ES-I3 (cell line): Measurements from ENCODE around the gene ANKS1B.

Experiments used
- H3K36me3 ChIP-seq: 2 replicates; pipeline ENCODE4 v1.6.1; 2013; ENCODE audit warnings: mild to moderate bottlenecking, low read length, control low read depth, moderate library complexity; ENCODE audit not compliant: insufficient read depth
- H3K4me1 ChIP-seq: 2 replicates; pipeline ENCODE4 v1.6.1; 2013; ENCODE audit warnings: mild to moderate bottlenecking, control low read depth, low read length; ENCODE audit not compliant: insufficient read depth
- H3K9ac ChIP-seq: 2 replicates; pipeline ENCODE4 v1.6.1; 2013; ENCODE audit warnings: low read depth, mild to moderate bottlenecking, low read length, moderate library complexity
- H3K9me3 ChIP-seq: 2 replicates; pipeline ENCODE4 v1.6.1; 2013; ENCODE audit warnings: mild to moderate bottlenecking, low read length, moderate library complexity; ENCODE audit not compliant: control insufficient read depth, insufficient read depth

ANKS1B gene

GRCh38 chr12:98945864-98946263 is 1038.9 kb downstream of the ANKS1B start:
- Histone ChIP-seq H3K9ac (no peak overlapping the region), H3K4me1 (no peaks in the 10 kb centered on the region), H3K36me3 (no peaks in the 10 kb centered on the region), H3K9me3 (no peaks in the 10 kb centered on the region)

DNA sequence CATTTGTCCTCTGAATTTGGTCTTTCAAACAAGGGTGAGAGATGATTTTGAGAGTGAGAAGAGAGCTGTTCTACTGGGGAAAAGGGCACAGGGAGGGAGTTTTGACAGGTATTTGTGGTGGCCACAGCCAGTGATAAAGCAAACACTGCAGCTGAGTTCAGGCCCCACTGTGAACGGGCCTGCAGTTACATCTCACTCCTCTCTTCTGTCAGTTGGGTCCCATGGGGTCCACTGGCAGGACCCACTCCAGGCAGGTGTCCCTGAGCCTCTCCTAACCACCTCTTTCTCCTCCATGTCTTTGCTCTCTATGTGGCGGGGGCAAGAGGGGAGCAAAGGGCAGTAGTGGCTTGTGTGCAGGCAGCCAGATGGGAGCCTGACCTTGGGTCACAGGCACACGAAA is 1044.8 kb downstream of the ANKS1B start:
- Histone ChIP-seq H3K9me3 (no peaks in the 10 kb centered on the region), H3K9ac (no peak overlapping the region), H3K4me1 (no peaks in the 10 kb centered on the region; the same call in 1 of the 2 replicates), H3K36me3 (no peaks in the 10 kb centered on the region)

DNA sequence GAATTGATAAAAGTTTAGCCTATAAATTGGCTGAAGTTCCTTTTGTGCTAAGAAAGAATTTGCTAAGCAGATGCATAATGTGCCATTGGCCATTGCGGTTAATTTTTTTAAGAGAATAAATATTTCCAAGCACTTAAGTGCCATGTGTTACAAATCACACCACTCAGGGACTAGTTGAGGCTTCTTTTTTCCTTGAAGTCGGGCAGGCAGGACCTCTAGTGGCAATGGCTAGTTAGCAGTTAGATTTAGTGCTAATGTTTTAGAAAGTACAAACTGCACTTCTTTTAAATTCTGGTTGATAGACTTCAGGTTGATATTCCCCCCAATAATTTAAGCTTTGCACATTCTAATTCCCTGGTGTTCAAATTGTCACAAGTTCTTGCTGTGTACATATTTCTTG is 1045.4 kb downstream of the ANKS1B start:
- no peaks in the 10 kb centered on the region for H3K36me3 ChIP-seq
- no peaks in the 10 kb centered on the region for H3K9me3 ChIP-seq
- no peaks in the 10 kb centered on the region; the same call in 1 of the 2 replicates for H3K4me1 ChIP-seq
- H3K9ac ChIP-seq = no peak overlapping the region

DNA sequence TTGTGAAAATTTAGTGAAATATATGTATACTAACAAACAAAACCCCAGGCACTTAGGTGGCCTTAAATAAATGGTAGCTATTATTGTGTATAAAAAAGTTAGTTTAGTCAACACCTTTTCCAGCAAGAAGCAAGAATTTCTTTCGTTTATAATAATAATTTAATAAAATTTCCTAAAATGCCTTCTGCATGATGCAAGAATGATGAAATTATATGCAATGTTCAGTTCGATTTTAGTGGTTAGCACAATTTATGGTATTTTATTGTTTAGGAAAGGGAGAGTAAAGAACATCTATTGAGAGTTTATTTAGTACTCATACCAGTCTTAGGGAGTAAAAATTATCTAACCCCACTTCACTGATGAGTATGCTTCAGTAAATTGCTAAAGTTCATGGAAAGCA is 1048.9 kb downstream of the ANKS1B start:
- no peaks in the 10 kb centered on the region; the same call in 1 of the 2 replicates for H3K4me1 ChIP-seq
- H3K9ac ChIP-seq = no peak overlapping the region
- H3K36me3 ChIP-seq = no peaks in the 10 kb centered on the region
- no peaks in the 10 kb centered on the region for H3K9me3 ChIP-seq

DNA sequence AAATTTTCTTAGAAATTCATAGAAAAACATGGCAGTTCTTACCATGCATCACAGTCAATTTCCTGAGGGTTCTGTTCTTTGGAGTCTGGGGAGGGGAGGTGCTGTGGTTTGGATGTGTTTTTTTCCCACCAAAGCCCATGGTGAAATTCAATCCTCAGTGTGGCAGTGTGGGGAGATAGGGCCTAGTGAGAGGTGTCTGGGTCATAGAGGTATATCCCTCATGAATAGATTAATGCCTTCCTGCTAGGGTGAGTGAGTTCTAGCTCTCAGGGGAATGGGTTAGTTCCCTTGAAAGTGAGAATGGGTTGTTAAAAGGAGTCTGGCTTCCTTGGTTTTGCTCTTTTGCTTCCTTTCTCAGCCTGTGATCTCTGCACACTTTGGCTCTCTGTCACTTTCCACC is 1061.9 kb downstream of the ANKS1B start:
- no peaks in the 10 kb centered on the region for H3K4me1 ChIP-seq
- no peak overlapping the region for H3K9ac ChIP-seq
- H3K36me3 ChIP-seq = no peaks in the 10 kb centered on the region
- H3K9me3 ChIP-seq = no peaks in the 10 kb centered on the region

DNA sequence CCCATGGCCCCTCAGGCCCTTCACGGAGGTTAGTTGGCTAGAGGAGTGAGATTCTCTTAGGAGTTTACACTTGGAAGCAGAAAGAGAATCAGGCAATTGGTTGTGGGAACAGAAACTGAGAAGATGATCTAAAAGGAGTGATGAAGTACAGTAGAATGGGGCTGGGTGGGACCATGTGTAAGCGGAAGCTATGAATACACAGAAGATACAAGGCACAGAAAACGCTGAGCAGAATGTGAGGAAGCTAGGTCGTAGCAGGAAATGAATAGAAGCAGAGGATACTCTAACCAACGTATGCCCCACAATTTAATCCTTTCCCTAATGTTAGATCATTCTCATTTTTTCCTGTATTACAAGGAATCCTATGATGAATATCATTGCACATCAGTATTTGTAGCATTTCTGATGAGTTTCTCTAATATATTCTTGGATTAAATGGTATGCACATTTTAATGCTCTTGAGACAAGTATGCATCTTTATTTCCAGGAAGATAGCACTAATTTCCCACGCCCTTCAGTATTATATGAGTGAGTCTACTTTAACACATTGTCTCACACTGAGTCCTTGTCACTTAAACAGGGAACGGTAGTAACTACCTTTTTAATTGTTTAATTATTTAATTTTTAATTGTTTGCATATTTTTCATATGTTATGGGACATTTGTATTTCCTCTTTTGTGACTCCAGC is 1066.4 kb downstream of the ANKS1B start:
- Histone ChIP-seq H3K9ac (no peak overlapping the region), H3K9me3 (no peaks in the 10 kb centered on the region), H3K36me3 (no peaks in the 10 kb centered on the region), H3K4me1 (no peaks in the 10 kb centered on the region)

DNA sequence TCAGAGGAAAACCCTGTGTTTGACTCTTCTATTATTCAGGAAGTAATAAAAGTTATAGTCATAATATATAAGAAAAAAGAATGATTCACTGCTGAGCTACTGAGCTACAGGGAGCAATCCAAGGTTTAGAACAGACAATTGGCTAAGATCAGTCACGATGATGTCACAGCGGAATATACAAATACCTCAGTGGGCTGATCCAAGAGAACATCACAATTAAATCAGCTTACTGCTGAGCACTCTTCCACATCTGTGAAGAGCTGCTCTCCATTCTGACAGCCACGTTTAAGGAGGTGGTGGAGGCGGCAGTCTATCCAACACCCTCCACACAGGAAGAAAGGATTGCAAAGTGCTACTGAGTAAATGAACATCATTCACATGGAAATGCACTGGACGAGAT is 1068.6 kb downstream of the ANKS1B start:
- Histone ChIP-seq H3K9me3 (no peaks in the 10 kb centered on the region), H3K4me1 (no peaks in the 10 kb centered on the region), H3K36me3 (no peaks in the 10 kb centered on the region), H3K9ac (no peak overlapping the region)

DNA sequence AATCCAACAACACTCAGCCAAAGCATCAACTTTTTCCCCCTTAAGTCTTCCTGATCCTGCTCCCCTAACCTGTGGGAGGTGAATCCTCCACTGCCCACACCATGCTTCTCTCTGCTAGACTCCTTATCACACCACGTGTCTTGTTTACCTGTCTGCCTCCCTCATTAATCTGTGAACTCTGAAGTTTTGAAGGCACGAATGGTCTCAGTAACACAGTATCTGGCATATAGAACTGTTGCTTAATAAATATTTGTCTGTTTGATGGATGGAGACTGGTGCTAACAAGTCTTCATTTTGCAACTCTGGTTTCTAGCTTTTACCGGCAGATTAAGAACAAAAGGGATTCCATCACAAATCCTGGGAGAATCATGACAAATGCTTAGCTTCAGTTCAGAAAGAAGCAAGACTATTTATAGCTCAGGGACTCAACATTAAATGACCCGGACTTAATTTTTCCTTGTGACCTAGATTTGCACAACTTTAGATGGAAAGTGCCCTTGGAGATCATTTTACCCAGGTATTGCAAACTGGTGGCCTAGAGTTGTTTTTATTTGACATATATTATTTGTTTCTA is 1072.2 kb downstream of the ANKS1B start:
- H3K4me1 ChIP-seq = no peaks in the 10 kb centered on the region
- no peaks in the 10 kb centered on the region for H3K36me3 ChIP-seq
- H3K9ac ChIP-seq = no peak overlapping the region
- no peaks in the 10 kb centered on the region for H3K9me3 ChIP-seq

- Histone ChIP-seq H3K9ac (no peak overlapping the region), H3K4me1 (no peaks in the 10 kb centered on the region), H3K36me3 (no peaks in the 10 kb centered on the region), H3K9me3 (no peaks in the 10 kb centered on the region)
Observed at GRCh38 chr12:98911396-98911795, 1073.3 kb downstream of the ANKS1B start.

- Histone ChIP-seq H3K36me3 (no peaks in the 10 kb centered on the region), H3K9me3 (no peaks in the 10 kb centered on the region), H3K4me1 (no peaks in the 10 kb centered on the region), H3K9ac (no peak overlapping the region)
Observed at GRCh38 chr12:98909746-98910145, 1075.0 kb downstream of the ANKS1B start.

DNA sequence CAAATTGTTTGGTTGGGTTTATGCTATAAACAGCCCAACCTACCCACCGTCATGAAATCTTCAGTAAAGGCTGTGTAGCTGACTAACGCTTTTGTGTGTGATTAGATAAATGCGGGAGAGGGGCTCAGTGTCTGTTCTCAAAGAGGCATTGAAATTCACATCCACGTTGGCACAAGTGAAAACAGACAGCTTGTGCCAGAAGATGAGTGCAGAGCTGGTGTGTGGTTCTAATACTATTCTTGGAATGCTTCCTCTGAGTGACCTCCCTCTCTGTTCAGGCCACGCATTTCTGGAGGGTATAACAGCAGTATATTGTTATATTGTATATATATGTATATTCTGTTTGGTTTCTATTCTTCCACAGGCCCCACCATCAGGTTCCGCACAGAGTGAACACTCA is 1075.9 kb downstream of the ANKS1B start:
- no peak overlapping the region for H3K9ac ChIP-seq
- H3K4me1 ChIP-seq = no peaks in the 10 kb centered on the region
- H3K36me3 ChIP-seq = no peaks in the 10 kb centered on the region
- H3K9me3 ChIP-seq = no peaks in the 10 kb centered on the region

GRCh38 chr12:98903875-98904274 is 1080.9 kb downstream of the ANKS1B start:
- H3K4me1 ChIP-seq = no peaks in the 10 kb centered on the region
- H3K9ac ChIP-seq = no peak overlapping the region
- H3K36me3 ChIP-seq = no peaks in the 10 kb centered on the region
- H3K9me3 ChIP-seq = no peaks in the 10 kb centered on the region

GRCh38 chr12:98901189-98901588 is 1083.5 kb downstream of the ANKS1B start:
- no peaks in the 10 kb centered on the region for H3K9me3 ChIP-seq
- no peaks in the 10 kb centered on the region for H3K36me3 ChIP-seq
- H3K9ac ChIP-seq = no peak overlapping the region
- no peaks in the 10 kb centered on the region for H3K4me1 ChIP-seq

DNA sequence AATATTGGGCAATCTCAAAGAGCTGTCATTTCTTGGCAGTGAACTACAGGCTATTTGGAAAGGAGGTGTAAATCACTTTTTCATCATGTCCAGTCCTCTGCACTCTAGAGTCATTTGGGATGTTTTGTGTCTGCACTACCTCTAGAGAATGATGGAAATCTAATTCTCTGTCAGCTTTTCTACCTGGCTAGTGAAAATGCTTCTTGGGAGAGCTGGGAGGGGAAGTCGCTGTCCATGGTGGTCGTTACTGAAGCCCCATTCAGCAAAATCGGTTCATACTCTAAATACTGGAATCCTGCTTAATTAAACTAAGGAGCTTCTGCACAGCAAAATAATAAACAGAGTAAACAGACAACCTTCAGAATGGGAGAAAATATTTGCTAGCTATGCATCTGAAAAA is 1087.8 kb downstream of the ANKS1B start:
- H3K9ac ChIP-seq = no peak overlapping the region

DNA sequence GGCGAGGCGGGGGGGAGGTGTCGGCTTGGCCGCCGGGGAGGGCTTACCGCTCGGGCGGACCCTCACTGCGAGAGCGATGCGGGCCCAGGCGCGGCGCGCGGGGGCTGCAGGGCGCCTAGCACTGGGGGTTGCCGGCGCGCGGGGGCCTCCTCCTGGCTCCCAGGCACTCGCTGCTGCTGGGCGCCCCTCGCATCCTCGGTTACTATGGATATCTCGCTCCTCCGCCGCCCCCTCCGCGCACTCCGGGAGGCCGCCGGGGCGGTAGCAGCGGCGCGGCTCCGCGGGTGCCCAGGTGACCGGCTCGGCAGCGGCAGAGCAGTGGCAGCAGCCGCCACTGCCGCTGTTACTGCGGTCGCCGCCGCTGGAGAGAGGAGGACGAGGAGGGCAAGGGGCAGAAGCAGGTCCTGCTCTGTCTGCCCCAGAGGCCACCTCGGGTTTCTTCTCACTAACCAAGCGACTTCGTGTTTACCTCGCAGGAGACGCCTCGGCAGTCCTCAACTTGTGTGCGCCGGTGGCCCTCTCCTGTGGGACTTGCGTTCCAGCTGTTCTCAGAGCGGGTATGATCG is 1089.6 kb downstream of the ANKS1B start:
- Histone ChIP-seq H3K4me1 (no peaks in the 10 kb centered on the region), H3K9me3 (no peaks in the 10 kb centered on the region), H3K36me3 (no peaks in the 10 kb centered on the region), H3K9ac (peak overlapping the region; percentile 49; the same call in 1 of the 2 replicates)

More for the DNA sequence above, 1087.8 kb downstream of the ANKS1B start:
- no peaks in the 10 kb centered on the region for H3K9me3 ChIP-seq
- H3K36me3 ChIP-seq = no peaks in the 10 kb centered on the region
- no peaks in the 10 kb centered on the region for H3K4me1 ChIP-seq
